Mammary epithelial cell (primary cell): ENCODE measurements around the gene C1orf174.

ENCODE experiments used
- CTCF ChIP-seq, 2 donors: IDR thresholded peaks in 1 of 2; conservative IDR thresholded peaks in 1 of 2; 2 replicates each; pipeline ENCODE4 v1.5.1; 2011 to 2012; ENCODE audit warnings: inconsistent platforms in 2 of 2, low read length in 2 of 2, mild to moderate bottlenecking in 2 of 2, control low read depth in 1 of 2, low read depth in 1 of 2; ENCODE audit not compliant: insufficient read depth in 1 of 2; ENCODE audit errors: extremely low read depth in 1 of 2
- EZH2 ChIP-seq: IDR thresholded peaks from 2 replicates; pipeline ENCODE4 v1.6.1; 2012; ENCODE audit warnings: low read length, inconsistent platforms, borderline replicate concordance

- TF ChIP-seq CTCF (conservative IDR thresholded peaks at IDR 0.05 in 1 of 2, IDR thresholded peaks at IDR 0.05 in 1 of 2; ENCODE audit: extremely low read depth in 1 of 2, insufficient read depth in 1 of 2, low read depth in 1 of 2, low read length in 2 of 2) (no peak), EZH2 (no peak)
These were observed 22.2 kb upstream of the C1orf174 start for GRCh38 chr1:3922201-3922725.
